Parathyroid adenoma (tissue), 2 donors: ENCODE results near the gene MGP.
A peak's percentile ranks its signal among the peaks of the same experiment; 100 is the strongest.

ENCODE experiments used
- H2AFZ ChIP-seq: fragments of 300-600 bp; sonication (generic); one replicate; pipeline ENCODE4 v1.7.0; 2017; ENCODE audit warnings: antibody characterized with exemption, mild to moderate bottlenecking
- H3K27ac ChIP-seq: fragments of 300-600 bp; sonication (generic); one replicate; pipeline ENCODE4 v1.7.0; 2017
- H3K27me3 ChIP-seq: fragments of 300-600 bp; sonication (generic); one replicate; pipeline ENCODE4 v1.7.0; 2017; ENCODE audit warnings: low read length; ENCODE audit not compliant: control insufficient read depth, insufficient read depth
- H3K36me3 ChIP-seq: fragments of 300-600 bp; sonication (generic); one replicate; pipeline ENCODE4 v1.7.0; 2017; ENCODE audit warnings: low read length; ENCODE audit not compliant: control insufficient read depth, insufficient read depth
- H3K4me1 ChIP-seq: fragments of 300-600 bp; sonication (generic); one replicate; pipeline ENCODE4 v1.7.0; 2017; ENCODE audit warnings: control low read depth
- H3K4me2 ChIP-seq: fragments of 300-600 bp; sonication (generic); one replicate; pipeline ENCODE4 v1.7.0; 2017; ENCODE audit warnings: low read length
- H3K4me3 ChIP-seq: fragments of 300-600 bp; sonication (generic); one replicate; pipeline ENCODE4 v1.7.0; 2017; ENCODE audit warnings: low read depth, low read length
- H3K79me2 ChIP-seq: fragments of 300-600 bp; sonication (generic); one replicate; pipeline ENCODE4 v1.7.0; 2017; ENCODE audit warnings: control low read depth
- H3K9ac ChIP-seq: fragments of 300-600 bp; sonication (generic); one replicate; pipeline ENCODE4 v1.7.0; 2017; ENCODE audit warnings: mild to moderate bottlenecking
- H3K9me3 ChIP-seq: fragments of 300-600 bp; sonication (generic); one replicate; pipeline ENCODE4 v1.7.0; 2017; ENCODE audit warnings: low read length; ENCODE audit not compliant: control insufficient read depth
- TF ChIP-seq, protein P1 (sequence below): fragments of 300-600 bp; sonication (generic); IDR thresholded peaks from one replicate; pipeline ENCODE4 v1.7.0; 2017; ENCODE audit warnings: antibody characterized with exemption, mild to moderate bottlenecking
- donor health status: primary hyperparathyroidism.

The MGP gene

DNA sequence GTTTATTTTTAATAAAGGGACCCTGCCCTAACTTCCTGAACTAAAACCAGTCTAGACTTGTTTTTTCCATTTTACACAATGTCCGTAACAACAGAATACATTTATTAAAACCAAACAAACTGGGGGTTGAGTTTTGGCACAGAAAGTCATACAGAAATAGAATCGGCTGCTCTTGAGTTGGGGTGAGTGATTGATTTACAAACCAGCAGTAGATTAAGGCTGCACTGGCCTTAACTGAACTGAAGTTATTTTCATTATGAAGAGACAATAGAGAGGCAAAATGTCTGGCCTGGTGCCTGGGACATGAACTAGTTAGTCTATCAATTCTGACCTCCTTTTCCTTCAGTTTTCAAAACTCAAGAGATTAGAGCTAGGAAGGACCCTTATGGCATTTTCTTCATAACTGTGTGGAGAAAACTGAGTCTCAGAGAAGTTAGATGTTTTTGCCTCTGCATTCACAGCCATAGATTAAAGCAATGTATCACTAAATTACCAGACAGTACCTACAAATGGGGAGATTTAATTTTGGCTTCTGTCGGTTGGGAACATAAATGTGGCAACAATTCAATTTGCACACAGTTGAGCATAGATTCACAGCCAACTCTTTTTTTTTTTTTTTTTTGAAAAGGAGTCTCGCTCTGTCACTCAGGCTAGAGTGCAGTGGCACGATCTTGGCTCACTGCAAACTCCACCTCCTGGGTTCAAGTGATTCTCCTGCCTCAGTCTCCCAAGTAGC, 19.8 kb upstream of the MGP start:
- no peaks in the 10 kb centered on the region for H3K9me3 ChIP-seq
- no peak overlapping the region for H3K4me2 ChIP-seq
- no peak overlapping the region for H3K9ac ChIP-seq
- no peak overlapping the region for H3K4me3 ChIP-seq
- TF ChIP-seq, protein P1, sequence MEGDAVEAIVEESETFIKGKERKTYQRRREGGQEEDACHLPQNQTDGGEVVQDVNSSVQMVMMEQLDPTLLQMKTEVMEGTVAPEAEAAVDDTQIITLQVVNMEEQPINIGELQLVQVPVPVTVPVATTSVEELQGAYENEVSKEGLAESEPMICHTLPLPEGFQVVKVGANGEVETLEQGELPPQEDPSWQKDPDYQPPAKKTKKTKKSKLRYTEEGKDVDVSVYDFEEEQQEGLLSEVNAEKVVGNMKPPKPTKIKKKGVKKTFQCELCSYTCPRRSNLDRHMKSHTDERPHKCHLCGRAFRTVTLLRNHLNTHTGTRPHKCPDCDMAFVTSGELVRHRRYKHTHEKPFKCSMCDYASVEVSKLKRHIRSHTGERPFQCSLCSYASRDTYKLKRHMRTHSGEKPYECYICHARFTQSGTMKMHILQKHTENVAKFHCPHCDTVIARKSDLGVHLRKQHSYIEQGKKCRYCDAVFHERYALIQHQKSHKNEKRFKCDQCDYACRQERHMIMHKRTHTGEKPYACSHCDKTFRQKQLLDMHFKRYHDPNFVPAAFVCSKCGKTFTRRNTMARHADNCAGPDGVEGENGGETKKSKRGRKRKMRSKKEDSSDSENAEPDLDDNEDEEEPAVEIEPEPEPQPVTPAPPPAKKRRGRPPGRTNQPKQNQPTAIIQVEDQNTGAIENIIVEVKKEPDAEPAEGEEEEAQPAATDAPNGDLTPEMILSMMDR: no peak
- peak overlapping the region; percentile 50 for H3K27ac ChIP-seq
- H3K79me2 ChIP-seq: no peaks in the 10 kb centered on the region
- H2AFZ ChIP-seq: no peak overlapping the region
- no peaks in the 10 kb centered on the region for H3K36me3 ChIP-seq
- no peaks in the 10 kb centered on the region for H3K27me3 ChIP-seq
- H3K4me1 ChIP-seq: no peaks in the 10 kb centered on the region

DNA sequence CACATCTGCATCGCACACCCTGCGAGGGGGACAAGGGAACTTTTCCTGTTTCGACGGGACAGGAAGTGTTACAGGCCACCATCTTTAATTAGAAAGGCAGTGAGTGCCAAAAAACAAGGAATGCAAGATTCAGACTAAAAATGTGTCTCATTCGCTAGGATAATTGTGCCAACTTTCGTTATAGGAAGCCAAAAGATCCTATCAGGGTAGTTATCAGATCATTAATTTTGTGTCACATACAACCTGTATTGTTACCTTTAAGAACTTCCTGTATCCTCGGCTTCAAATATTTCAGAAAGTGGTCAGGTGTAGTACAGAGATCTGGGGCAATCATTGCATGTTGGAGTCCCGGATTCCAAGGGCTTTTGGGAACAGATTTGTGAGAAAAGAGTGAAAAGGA, 19.2 kb upstream of the MGP start:
- peak overlapping the region; percentile 3 for H3K4me3 ChIP-seq
- H3K9ac ChIP-seq: no peak overlapping the region

DNA sequence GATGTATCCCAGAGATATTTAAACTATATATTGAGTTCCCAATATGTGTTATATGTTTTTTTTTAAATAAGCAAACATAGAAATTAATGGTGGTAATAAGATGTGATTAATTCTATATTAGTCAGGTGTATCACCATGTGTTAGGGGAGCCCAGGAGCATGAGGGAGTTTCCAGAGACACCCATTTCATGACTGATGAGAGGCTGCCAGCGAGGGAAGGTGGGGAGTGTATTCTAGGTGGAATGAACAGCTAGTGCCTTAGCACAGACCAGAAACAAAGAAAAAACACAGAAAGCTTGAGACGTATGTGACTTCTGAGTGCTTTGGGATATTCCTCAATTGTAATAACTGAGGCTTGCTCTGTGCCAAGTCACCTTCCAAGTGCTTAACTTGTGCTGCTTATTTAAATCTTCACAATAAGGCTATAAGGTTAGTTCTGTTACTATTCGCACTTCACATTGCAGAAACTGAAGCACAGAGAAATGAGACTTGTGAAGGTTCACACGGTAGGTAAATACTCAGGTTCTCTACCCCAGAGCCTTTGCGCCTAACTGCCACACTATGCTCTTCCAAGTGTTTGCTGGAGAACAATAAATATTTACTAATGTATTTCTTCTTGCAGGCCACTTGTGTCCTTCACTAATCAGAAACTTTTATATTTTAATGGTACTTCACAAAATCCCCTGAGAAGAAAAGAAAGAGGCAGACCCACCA, 17.9 kb upstream of the MGP start:
- no peaks in the 10 kb centered on the region for H3K36me3 ChIP-seq
- no peaks in the 10 kb centered on the region for H3K4me1 ChIP-seq
- H3K27ac ChIP-seq: no peak overlapping the region
- no peak overlapping the region for H3K4me2 ChIP-seq
- H3K9me3 ChIP-seq: no peaks in the 10 kb centered on the region
- H3K79me2 ChIP-seq: no peaks in the 10 kb centered on the region
- H3K4me3 ChIP-seq: no peak overlapping the region
- H2AFZ ChIP-seq: no peak overlapping the region
- no peak overlapping the region for H3K9ac ChIP-seq
- TF ChIP-seq, protein P1: no peak
- H3K27me3 ChIP-seq: no peaks in the 10 kb centered on the region

More for the DNA sequence above, 19.2 kb upstream of the MGP start:
- Histone ChIP-seq H3K27me3 (no peaks in the 10 kb centered on the region), H3K4me1 (no peaks in the 10 kb centered on the region), H3K36me3 (no peaks in the 10 kb centered on the region), H3K27ac (peak overlapping the region; percentile 50), H3K79me2 (no peaks in the 10 kb centered on the region), H3K4me2 (no peak overlapping the region), H2AFZ (no peak overlapping the region), H3K9me3 (no peaks in the 10 kb centered on the region)
- TF ChIP-seq, protein P1: no peak

DNA sequence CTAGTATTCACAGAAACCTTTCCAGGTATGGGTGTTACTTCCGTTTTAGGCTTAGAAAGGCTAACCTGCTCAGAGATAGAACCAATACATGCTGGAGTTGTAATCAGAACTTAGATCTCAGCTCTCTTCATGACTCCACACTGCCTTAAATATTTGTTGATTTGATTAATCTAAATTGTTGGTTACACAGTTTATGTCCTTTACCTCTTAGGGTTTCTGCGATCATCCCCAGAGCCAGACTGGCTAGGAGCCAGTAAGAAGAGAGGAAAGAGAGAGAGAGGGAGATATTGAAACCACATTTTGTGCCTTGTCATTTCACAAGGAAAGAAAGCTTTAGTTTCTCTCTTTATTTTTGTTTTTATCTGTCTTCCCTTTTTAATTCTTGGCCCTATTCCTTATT, 16.8 kb upstream of the MGP start:
- H3K4me1 ChIP-seq: no peaks in the 10 kb centered on the region
- H3K36me3 ChIP-seq: no peaks in the 10 kb centered on the region
- H3K4me3 ChIP-seq: no peak overlapping the region
- no peak overlapping the region for H2AFZ ChIP-seq
- H3K9ac ChIP-seq: no peak overlapping the region
- H3K27me3 ChIP-seq: no peaks in the 10 kb centered on the region
- no peaks in the 10 kb centered on the region for H3K9me3 ChIP-seq
- H3K27ac ChIP-seq: no peak overlapping the region
- no peak overlapping the region for H3K4me2 ChIP-seq
- TF ChIP-seq, protein P1: no peak
- no peaks in the 10 kb centered on the region for H3K79me2 ChIP-seq

DNA sequence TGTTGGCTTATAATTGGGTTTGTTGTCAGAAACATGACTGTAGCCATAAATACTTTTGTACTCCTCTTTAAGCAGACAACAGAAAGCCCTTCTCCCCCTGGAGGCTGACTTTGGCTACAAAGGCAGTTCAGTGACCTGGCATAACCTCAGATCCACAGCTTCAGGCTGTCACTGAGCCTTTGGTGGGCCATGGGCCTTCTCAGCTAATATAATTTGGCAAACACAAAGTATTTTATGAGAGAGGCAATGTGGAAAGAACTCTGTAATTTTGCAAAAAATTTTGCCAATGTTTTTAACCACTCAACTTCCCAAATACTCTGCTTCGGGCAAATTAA, 15.5 kb upstream of the MGP start:
- no peaks in the 10 kb centered on the region for H3K9me3 ChIP-seq

More for the DNA sequence above, 15.5 kb upstream of the MGP start:
- Histone ChIP-seq H3K4me1 (no peaks in the 10 kb centered on the region), H3K9ac (no peak overlapping the region), H3K27ac (no peak overlapping the region), H2AFZ (no peak overlapping the region), H3K4me2 (no peak overlapping the region), H3K27me3 (no peaks in the 10 kb centered on the region), H3K36me3 (no peaks in the 10 kb centered on the region), H3K4me3 (no peak overlapping the region), H3K79me2 (no peaks in the 10 kb centered on the region)
- TF ChIP-seq, protein P1: no peak
